HG03558 (cell line): ENCODE data around the gene PPP1R26.
"Not testable (repeated sequence)": the region's sequence is repeated elsewhere in the genome, so short reads cannot be mapped to it uniquely, and the experiment has no call there.

Source experiments
- ATAC-seq: cut with Tn5 transposase; IDR thresholded peaks from one replicate; pipeline ENCODE4 v1.9.1; 2021; ENCODE audit warnings: moderate number of reproducible peaks; ENCODE audit not compliant: unreplicated experiment; ENCODE audit errors: extremely low read depth

Gene PPP1R26

GRCh38 chr9:135533674-135534073 is 54.1 kb downstream of the PPP1R26 start:
- no peak for ATAC-seq

DNA sequence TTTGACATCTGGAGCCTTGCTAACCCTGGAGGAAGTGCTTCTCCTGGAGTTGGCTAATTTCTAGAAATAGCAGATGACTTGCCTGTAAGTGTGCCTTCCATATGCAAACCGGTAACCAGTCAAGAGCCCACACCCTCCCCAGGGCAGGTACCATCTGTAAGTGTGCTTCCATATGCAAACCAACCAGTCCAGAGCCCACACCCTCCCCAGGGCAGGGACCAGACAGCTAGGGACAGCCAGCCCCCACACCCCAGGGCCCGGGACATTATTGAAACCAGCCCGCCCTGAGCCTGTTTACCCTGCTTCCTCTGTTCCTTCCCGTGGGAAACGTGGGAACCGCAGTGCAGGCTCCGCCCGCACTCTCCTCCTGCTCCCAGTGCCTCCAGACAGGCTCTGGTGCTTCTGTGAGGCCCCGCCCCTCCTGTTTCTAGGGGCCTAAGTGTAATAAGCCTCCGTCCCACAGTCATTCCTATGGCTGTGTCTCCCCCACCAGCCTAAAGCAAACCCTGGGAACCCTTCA is 54.7 kb downstream of the PPP1R26 start:
- not testable (repeated sequence) for ATAC-seq

DNA sequence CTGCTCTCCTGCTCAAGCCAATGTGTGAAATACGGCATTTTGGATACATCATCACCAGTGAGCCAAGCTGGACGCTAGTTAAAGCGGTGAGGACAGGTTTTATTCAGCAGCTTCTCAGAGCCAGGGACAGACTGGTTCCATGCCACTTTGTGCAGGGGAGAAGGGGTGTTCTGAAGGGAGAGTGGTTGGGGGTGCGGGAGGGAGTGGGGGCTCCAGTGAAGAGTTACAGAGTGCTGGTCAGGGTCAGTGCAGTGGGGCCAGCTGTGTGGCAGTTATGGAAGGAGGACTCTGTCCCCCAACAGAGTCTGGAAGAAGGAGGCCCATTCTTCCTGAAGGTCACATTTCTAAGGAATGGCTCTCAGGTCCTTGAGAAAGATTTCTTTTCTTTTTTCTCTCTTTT is 55.2 kb downstream of the PPP1R26 start:
- ATAC-seq: not testable (repeated sequence)

DNA sequence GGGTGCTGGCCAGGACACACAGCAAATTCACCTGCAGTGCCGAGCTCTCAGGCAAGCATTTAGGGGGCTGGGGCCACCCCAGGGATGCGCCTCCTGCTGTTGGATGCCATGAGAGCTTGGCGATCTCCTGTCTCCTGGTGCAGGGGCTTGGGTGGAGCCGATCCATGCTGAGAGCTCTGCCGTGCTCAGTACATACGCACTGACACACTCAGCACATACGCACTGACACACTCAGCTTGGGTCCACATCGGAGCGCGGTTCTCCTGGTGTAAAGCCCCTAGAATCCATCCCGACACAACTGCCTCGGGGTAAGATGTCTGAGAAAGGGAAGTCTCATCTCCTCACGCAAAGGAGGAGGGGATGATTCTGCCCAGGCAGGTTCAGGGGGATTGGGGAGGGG is 56.0 kb downstream of the PPP1R26 start:
- ATAC-seq: not testable (repeated sequence)

DNA sequence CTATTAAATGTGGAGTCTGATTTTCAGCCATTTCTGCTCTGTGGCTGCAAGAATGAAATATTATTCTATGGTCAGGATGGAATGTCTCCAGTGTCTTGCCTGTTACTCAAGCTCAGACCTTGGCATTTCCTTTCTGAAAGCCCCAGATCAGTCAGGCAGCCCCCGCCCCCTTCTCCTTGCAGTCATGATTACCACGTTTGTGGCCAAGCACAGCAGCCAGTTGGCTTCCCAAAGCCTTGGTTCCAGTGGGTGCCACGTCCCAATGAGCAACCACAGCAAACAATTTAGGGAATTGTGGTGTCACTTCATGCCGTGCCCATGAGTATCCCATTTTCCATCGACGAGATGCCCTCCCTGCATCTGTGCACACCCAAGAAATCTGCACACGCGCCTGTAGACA is 56.6 kb downstream of the PPP1R26 start:
- no peak for ATAC-seq
